ENCODE results near the gene CNTNAP2. TPM values are rescaled to one million over a fixed set of nuclear protein-coding genes. Genes with fewer than 3 reads are reported as not detected.
"Not testable (repeated sequence)": the region's sequence is repeated elsewhere in the genome, so short reads cannot be mapped to it uniquely, and the experiment has no call there.

Gene CNTNAP2
- total RNA-seq, 8 experiments from 2014 or later, result 0.05 to 27.0 (median 15.0) TPM

DNA sequence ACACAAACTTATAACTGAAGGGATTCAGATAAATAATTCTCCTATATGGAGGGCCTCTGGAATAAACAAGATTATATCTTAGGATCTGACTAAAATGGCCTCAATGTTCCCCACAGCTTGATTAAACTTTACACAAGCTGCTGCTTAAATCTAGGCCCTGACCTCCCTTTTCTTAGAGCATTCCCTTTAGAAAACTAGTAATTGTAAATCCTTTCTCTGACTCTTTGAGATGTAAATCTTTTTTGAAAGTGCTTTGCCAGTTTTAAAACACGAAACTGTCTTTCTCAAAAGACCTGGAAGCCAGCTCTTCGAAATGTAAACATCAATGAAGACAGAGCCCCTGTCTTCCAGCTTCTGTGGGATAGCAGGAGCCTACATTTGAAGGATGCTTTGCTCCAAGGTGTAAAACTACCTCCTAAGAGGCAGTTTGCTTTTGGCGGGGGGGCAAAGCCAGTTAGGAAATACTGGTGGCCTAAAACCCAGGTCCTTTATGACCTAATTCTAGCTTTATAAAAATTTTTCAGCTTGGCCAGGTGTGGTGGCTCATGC lies 758.7 kb downstream of the CNTNAP2 start:
- H3K4me3 ChIP-seq, result no peak overlapping the region
- in situ Hi-C loops (cut with MboI; ENCODE audit: low pct_unique_long_range_greater_than_20kb in 2 of 9, low sequenced_read_pairs in 9 of 9, unreplicated experiment in 9 of 9), result no loop called here
- H3K4me1 ChIP-seq (replicated peaks in 1 of 2), result no peaks in the 10 kb centered on the region
- WGBS, 10 experiments, result 0 to 40% (median 23%) methylated on average over 1 to 3 of the region's 3 CpGs; no CpG with 5 or more reads in 2 of the 10 experiments
- no peak overlapping the region for H3K27ac ChIP-seq
- no peak for ATAC-seq (replicated peaks in 6 of 8)

DNA sequence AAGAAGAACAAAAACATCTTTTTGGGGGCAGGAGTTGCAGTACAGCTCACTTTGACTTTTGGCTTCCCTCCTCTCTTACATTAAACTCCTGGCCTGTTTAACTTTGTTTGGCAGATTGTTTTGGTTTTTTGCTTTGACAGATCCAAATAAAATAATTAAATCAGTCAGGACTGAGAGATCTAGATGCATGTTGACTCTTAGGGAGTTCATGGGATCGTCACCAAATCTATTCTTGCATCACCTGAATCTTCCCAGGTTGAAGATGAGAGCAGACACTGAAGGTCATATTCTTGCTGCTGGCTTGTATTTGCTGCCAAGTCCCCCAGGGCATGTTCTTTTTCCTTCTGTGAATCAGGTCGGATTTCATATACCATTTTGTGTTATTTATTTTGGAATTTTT lies 759.4 kb downstream of the CNTNAP2 start:
- ATAC-seq (replicated peaks in 6 of 8), result no peak
- in situ Hi-C loops (cut with MboI; ENCODE audit: low pct_unique_long_range_greater_than_20kb in 2 of 9, low sequenced_read_pairs in 9 of 9, unreplicated experiment in 9 of 9), result no loop called here
- H3K27ac ChIP-seq, result no peak overlapping the region
- 0 to 86% (median 47%) methylated on average over 1 to 2 of the region's 2 CpGs; no CpG with 5 or more reads in 1 of the 10 experiments for WGBS, 10 experiments
- no peaks in the 10 kb centered on the region for H3K4me1 ChIP-seq (replicated peaks in 1 of 2)
- no peak overlapping the region for H3K4me3 ChIP-seq

DNA sequence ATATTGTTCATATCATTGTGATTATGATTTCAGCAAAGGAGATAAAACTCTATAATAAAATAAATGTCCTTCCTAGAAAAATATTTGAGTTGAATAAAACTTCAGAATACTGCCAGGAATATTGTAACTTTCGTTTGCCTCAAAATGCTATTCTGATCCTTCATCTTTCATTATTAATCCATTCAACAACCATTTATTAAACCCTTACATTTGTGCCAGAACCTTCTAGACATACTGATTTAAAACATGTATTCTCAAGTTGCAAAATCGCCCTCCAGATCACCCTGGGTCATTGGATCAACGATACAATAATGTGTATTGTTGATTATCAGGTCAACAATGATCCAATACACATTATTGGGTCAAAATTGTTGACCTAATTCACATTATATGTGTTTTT lies 759.8 kb downstream of the CNTNAP2 start:
- ATAC-seq (replicated peaks in 6 of 8), result no peak
- Histone ChIP-seq H3K27ac (no peak overlapping the region), H3K4me3 (no peak overlapping the region), H3K4me1 (replicated peaks in 1 of 2) (no peaks in the 10 kb centered on the region)
- WGBS, 10 experiments, result 0 to 100% (median 73%) methylated on average over 1 to 3 of the region's 3 CpGs
- in situ Hi-C loops (cut with MboI; ENCODE audit: low pct_unique_long_range_greater_than_20kb in 2 of 9, low sequenced_read_pairs in 9 of 9, unreplicated experiment in 9 of 9), result no loop called here

GRCh38 chr7:146878901-146879300 lies 762.3 kb downstream of the CNTNAP2 start:
- no peak overlapping the region for H3K4me3 ChIP-seq
- no peak overlapping the region for H3K27ac ChIP-seq
- no peaks in the 10 kb centered on the region for H3K4me1 ChIP-seq (replicated peaks in 1 of 2)
- 0 to 100% (median 100%) methylated on average over 1 of the region's 1 CpG; no CpG with 5 or more reads in 1 of the 10 experiments for WGBS, 10 experiments
- in situ Hi-C loops (cut with MboI; ENCODE audit: low pct_unique_long_range_greater_than_20kb in 2 of 9, low sequenced_read_pairs in 9 of 9, unreplicated experiment in 9 of 9), result no loop called here
- no peak for ATAC-seq (replicated peaks in 6 of 8)

GRCh38 chr7:146885231-146885630 lies 768.6 kb downstream of the CNTNAP2 start:
- 0 to 100% (median 55%) methylated on average over 1 to 2 of the region's 2 CpGs for WGBS, 10 experiments
- H3K4me3 ChIP-seq, result no peak overlapping the region
- no peak overlapping the region for H3K27ac ChIP-seq
- in situ Hi-C loops (cut with MboI; ENCODE audit: low pct_unique_long_range_greater_than_20kb in 2 of 9, low sequenced_read_pairs in 9 of 9, unreplicated experiment in 9 of 9), result no loop called here
- no peak for ATAC-seq (replicated peaks in 6 of 8)
- no peaks in the 10 kb centered on the region for H3K4me1 ChIP-seq (replicated peaks in 1 of 2)

DNA sequence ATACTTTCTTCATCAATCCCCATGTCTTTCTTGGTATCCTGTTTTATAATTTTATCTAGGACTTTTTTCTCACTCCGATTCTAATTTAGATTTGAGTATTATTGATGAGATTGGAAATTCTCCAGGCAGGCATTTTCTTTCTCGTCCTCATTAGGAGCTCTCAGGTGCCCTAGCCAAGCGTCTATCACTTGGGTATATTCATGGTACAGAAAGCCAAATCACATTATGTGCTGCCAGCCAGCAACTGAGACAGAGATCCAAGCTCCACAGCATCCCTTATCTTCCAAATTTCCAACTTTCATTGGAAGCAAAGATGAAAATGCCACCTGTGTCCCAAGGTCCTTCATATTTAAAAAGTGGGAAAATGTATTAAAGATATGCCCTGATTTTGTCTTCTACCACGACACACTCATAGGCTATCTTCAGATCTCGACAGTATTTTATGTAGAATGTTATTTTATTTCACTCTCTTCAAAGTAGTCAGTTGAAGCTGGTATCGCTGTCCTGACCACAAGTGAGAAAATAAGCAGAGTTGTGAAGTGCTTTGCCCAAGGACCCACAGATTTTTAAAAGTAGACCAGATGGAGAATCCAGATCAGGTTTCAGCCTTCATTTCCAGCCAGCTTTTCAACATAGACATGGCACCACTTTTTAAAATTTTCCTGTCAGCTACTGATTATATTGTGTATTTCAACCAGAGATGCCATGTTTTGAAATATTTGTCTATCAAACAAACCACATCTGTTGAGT lies 773.4 kb downstream of the CNTNAP2 start:
- no peaks in the 10 kb centered on the region for H3K4me1 ChIP-seq (replicated peaks in 1 of 2)
- no peak overlapping the region for H3K4me3 ChIP-seq
- in situ Hi-C loops (cut with MboI; ENCODE audit: low pct_unique_long_range_greater_than_20kb in 2 of 9, low sequenced_read_pairs in 9 of 9, unreplicated experiment in 9 of 9), result no loop called here
- ATAC-seq (replicated peaks in 6 of 8), result no peak
- 0 to 97% (median 76%) methylated on average over 2 to 6 of the region's 6 CpGs for WGBS, 10 experiments
- H3K27ac ChIP-seq, result no peak overlapping the region

DNA sequence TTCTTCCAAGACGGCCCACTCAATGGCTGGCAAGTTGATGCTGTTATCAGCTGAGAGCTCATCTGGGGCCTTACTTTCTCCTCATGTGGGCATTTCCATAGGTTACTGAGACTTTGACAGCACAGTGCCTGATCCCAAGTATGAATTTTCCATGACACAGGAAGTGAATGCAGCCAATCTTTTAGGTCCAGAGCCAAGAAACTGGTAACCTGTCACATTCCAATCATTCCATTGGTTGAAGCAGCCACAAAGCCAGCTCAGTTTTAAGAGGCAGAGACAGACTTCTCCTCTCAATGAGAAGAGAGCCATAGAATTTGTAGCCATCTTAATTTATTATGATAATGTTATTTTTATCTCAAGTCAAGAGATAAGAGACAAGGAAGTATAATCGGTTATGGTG lies 775.5 kb downstream of the CNTNAP2 start:
- ATAC-seq (replicated peaks in 6 of 8), result no peak
- Histone ChIP-seq H3K4me3 (no peak overlapping the region), H3K4me1 (replicated peaks in 1 of 2) (no peaks in the 10 kb centered on the region), H3K27ac (no peak overlapping the region)
- 0 to 100% (median 54%) methylated on average over 1 to 2 of the region's 2 CpGs; no CpG with 5 or more reads in 1 of the 10 experiments for WGBS, 10 experiments
- in situ Hi-C loops (cut with MboI; ENCODE audit: low pct_unique_long_range_greater_than_20kb in 2 of 9, low sequenced_read_pairs in 9 of 9, unreplicated experiment in 9 of 9), result no loop called here

- WGBS, 10 experiments, result 14 to 100% (median 85%) methylated on average over 1 to 3 of the region's 3 CpGs; no CpG with 5 or more reads in 2 of the 10 experiments
- H3K27ac ChIP-seq, result no peak overlapping the region
- H3K4me3 ChIP-seq, result no peak overlapping the region
- no peak for ATAC-seq (replicated peaks in 6 of 8)
- in situ Hi-C loops (cut with MboI; ENCODE audit: low pct_unique_long_range_greater_than_20kb in 2 of 9, low sequenced_read_pairs in 9 of 9, unreplicated experiment in 9 of 9), result no loop called here
- no peaks in the 10 kb centered on the region for H3K4me1 ChIP-seq (replicated peaks in 1 of 2)
Measured at GRCh38 chr7:146894927-146895326, 778.3 kb downstream of the CNTNAP2 start.

- WGBS, 10 experiments, result 0 to 100% (median 11%) methylated on average over 1 of the region's 1 CpG; no CpG with 5 or more reads in 5 of the 10 experiments
- in situ Hi-C loops (cut with MboI; ENCODE audit: low pct_unique_long_range_greater_than_20kb in 2 of 9, low sequenced_read_pairs in 9 of 9, unreplicated experiment in 9 of 9), result no loop called here
- H3K4me1 ChIP-seq (replicated peaks in 1 of 2), result no peaks in the 10 kb centered on the region
- ATAC-seq (replicated peaks in 6 of 8), result no peak
- H3K27ac ChIP-seq, result no peak overlapping the region
- H3K4me3 ChIP-seq, result no peak overlapping the region
Measured at GRCh38 chr7:146902266-146902665, 785.7 kb downstream of the CNTNAP2 start.

DNA sequence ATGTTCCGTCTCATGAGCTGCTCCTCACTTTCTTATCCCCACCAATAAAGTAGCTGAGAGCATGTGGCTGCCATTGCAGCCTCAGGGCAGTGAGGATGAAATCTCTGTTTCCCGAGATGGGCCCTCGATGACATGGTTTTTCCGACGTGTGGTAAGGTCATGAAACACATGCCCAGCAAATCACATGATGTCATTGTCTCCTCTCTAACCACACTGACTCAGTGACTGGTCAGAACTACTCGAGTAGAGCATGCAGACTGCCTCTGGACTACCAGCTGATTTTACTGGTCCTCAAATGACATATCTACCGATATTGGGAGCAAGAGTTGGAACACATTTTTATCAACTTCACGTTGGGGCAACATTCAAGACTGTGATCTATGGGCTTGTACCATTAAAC lies 786.1 kb downstream of the CNTNAP2 start:
- Histone ChIP-seq H3K27ac (no peak overlapping the region), H3K4me3 (no peak overlapping the region), H3K4me1 (replicated peaks in 1 of 2) (no peaks in the 10 kb centered on the region)
- WGBS, 10 experiments, result 0 to 93% (median 86%) methylated on average over 2 to 8 of the region's 8 CpGs; no CpG with 5 or more reads in 1 of the 10 experiments
- no peak for ATAC-seq (replicated peaks in 6 of 8)
- in situ Hi-C loops (cut with MboI; ENCODE audit: low pct_unique_long_range_greater_than_20kb in 2 of 9, low sequenced_read_pairs in 9 of 9, unreplicated experiment in 9 of 9), result no loop called here

DNA sequence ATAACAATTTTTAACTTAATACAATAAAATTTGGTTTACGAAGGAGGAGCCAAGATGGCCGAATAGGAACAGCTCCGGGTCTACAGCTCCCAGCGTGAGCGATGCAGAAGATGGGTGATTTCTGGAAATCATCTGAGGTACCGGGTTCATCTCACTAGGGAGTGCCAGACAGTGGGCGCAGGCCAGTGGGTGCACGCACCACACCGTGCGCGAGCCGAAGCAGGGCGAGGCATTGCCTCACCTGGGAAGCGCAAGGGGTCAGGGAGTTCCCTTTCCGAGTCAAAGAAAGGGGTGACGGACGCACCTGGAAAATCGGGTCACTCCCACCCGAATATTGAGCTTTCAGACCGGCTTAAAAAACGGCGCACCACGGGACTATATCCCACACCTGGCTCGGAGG lies 789.1 kb downstream of the CNTNAP2 start:
- H3K4me1 ChIP-seq (replicated peaks in 1 of 2); H3K27ac ChIP-seq; ATAC-seq (replicated peaks in 6 of 8); in situ Hi-C loops (cut with MboI; ENCODE audit: low pct_unique_long_range_greater_than_20kb in 2 of 9, low sequenced_read_pairs in 9 of 9, unreplicated experiment in 9 of 9); H3K4me3 ChIP-seq: not testable (repeated sequence)
- WGBS, 10 experiments, result 63 to 94% (median 88%) methylated on average over 3 to 15 of the region's 24 CpGs; no CpG with 5 or more reads in 6 of the 10 experiments

DNA sequence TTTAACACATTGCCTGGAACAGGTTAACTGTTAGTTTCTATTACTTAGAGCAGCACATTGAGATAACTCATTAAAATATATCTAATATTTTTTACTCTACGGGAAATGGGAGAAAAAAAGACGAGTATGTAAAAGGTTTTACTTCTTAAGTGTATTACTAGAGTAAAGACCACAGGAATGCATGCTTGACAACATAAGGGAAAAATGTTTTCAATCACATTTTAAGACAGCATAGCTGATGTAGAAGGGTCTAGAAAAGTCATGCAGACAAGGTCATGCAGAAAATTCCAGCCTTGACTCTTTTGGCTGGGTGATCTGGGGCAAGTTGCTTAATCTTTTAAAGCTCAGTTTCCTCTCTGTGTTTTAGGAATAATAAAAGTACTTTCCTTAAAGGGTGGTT lies 806.2 kb downstream of the CNTNAP2 start:
- in situ Hi-C loops (cut with MboI; ENCODE audit: low pct_unique_long_range_greater_than_20kb in 2 of 9, low sequenced_read_pairs in 9 of 9, unreplicated experiment in 9 of 9), result no loop called here
- WGBS, 10 experiments, result 0 to 94% (median 56%) methylated on average over 1 to 2 of the region's 2 CpGs
- ATAC-seq (replicated peaks in 6 of 8), result no peak
- Histone ChIP-seq H3K4me3 (no peak overlapping the region), H3K27ac (no peak overlapping the region), H3K4me1 (replicated peaks in 1 of 2) (no peaks in the 10 kb centered on the region)

GRCh38 chr7:146926841-146927240 lies 810.2 kb downstream of the CNTNAP2 start:
- in situ Hi-C loops (cut with MboI; ENCODE audit: low pct_unique_long_range_greater_than_20kb in 2 of 9, low sequenced_read_pairs in 9 of 9, unreplicated experiment in 9 of 9), result no loop called here
- no peaks in the 10 kb centered on the region for H3K4me1 ChIP-seq (replicated peaks in 1 of 2)
- H3K4me3 ChIP-seq, result no peak overlapping the region
- no peak overlapping the region for H3K27ac ChIP-seq
- 0 to 92% (median 51%) methylated on average over 1 to 2 of the region's 2 CpGs for WGBS, 10 experiments
- ATAC-seq (replicated peaks in 6 of 8), result no peak

DNA sequence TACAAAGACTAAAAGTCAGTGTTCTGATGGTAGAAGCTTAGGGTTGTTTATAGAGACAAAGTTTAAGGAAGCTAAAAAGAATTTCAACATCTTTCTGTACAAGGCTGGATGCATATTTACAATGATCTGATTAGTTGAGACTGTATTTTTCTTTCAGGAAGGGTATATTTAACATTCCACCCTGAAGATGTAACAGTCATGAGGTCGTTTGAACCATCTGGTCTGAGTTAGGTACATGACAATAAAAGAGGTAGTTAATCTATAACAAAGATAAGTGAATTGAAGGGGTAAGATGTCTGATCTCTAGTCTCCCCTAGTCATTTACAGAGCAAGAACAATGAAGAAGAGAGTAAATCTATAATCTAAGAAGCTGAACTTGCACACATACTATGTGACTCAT lies 821.2 kb downstream of the CNTNAP2 start:
- WGBS, 10 experiments, result 0 to 9% (median 0%) methylated on average over 1 of the region's 1 CpG; no CpG with 5 or more reads in 2 of the 10 experiments

More for the DNA sequence above, 821.2 kb downstream of the CNTNAP2 start:
- H3K27ac ChIP-seq, result no peak overlapping the region
- no peaks in the 10 kb centered on the region for H3K4me1 ChIP-seq (replicated peaks in 1 of 2)
- in situ Hi-C loops (cut with MboI; ENCODE audit: low pct_unique_long_range_greater_than_20kb in 2 of 9, low sequenced_read_pairs in 9 of 9, unreplicated experiment in 9 of 9), result no loop called here
- no peak for ATAC-seq (replicated peaks in 6 of 8)
- no peak overlapping the region for H3K4me3 ChIP-seq
